Activated naive CD4-positive, alpha-beta T cell treated with anti-CD3 and anti-CD28 coated beads, Interleukin-2, amount 10 ng/mL, durations not matched to agents 7 days and 5 days (primary cell): Measurements from ENCODE around the gene COL5A2.

Experiments used
- CTCF ChIA-PET: fragments of 350-600 bp; sonication (Branson Sonifier 250); formaldehyde crosslinking; loops from one replicate; lab custom pipeline; 2021; ENCODE audit warnings: antibody characterized with exemption; lab: Charles Lee
- DNase-seq: peaks from one replicate; pipeline ENCODE4 v3.0.0-alpha.2; 2020
- H3K27ac Mint-ChIP-seq: one replicate; pipeline ENCODE4 v1.8.0; 2021; ENCODE audit warnings: mild to moderate bottlenecking, moderate library complexity, mixed read lengths
- H3K27me3 Mint-ChIP-seq: one replicate; pipeline ENCODE4 v1.8.0; 2021; ENCODE audit warnings: mild to moderate bottlenecking, mixed read lengths
- H3K36me3 Mint-ChIP-seq: one replicate; pipeline ENCODE4 v1.8.0; 2021; ENCODE audit warnings: mixed read lengths
- H3K4me1 Mint-ChIP-seq: one replicate; pipeline ENCODE4 v1.8.0; 2021; ENCODE audit warnings: mixed read lengths
- H3K4me3 Mint-ChIP-seq: one replicate; pipeline ENCODE4 v1.8.0; 2021; ENCODE audit warnings: mild to moderate bottlenecking, moderate library complexity, mixed read lengths
- H3K9me3 Mint-ChIP-seq: one replicate; pipeline ENCODE4 v1.8.0; 2021; ENCODE audit warnings: mixed read lengths

COL5A2 gene

DNA sequence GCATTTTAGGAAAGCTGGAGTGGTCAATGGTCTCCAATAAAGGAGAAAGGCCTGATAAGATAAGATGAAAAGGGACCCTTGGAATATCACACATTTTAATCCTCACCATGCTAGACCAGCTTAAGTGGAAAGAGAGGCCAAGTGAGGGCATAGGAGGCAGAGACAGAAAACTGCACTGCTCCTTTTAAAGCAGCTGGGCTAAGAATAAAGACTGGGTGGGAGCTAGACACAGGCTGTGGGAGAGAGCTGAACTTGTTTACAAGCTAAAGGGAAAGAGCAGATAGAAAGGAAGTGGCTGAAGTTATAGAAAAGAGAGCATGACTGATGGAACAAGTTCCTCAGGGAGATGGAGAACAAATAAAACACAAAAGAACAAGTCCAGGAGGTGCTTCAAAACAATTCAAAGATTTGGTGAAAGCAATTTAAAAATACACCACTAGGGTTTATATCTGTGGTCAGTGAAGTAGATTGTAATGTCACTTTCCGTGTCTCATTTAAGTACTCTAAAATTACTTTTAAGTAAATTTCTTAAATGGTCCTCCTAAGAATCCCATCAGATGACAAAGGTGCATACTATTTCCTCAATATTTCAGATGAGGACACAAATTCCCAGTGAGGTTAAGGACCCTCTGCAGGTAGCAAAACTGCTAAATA is 7.5 kb downstream of the COL5A2 start:
- CTCF ChIA-PET, result no interaction called here
- Mint-ChIP-seq H3K4me1 (no peaks in the 10 kb centered on the region), H3K27me3 (no peaks in the 10 kb centered on the region), H3K27ac (no peak overlapping the region), H3K9me3 (no peaks in the 10 kb centered on the region), H3K36me3 (no peaks in the 10 kb centered on the region), H3K4me3 (no peak overlapping the region)
- DNase-seq, result no peak

DNA sequence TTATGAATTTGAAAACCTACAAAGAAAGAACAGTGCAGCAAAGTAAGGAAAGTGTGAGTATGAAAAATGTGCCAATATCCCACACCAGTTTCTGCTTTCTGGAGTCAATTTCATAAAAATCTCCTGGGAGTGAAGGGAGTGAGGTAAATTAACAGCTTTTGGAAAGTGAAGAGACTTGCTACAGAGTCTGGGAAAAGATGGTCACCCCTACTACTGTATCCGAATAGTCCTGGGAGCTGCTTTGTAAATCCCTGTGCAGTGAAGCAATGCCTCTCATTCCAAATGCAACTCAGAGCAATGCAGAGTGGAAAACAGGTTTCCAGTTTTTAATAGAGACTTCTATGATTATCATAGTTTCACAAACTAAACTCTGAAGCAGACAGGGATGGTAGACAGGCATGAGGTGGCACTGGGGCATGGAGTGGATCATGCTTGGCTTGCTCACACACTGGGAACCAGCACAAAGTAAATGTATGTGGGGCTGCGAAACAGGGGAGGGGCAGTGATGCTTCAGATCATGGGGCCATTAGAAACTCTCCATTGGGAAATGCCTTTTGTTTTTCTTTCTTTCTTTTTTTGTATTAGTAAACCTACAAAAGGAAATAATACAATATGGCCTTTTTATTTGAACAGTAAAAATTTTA is 10.6 kb downstream of the COL5A2 start:
- Mint-ChIP-seq H3K9me3 (no peaks in the 10 kb centered on the region), H3K4me3 (no peak overlapping the region), H3K36me3 (no peaks in the 10 kb centered on the region), H3K27me3 (no peaks in the 10 kb centered on the region), H3K27ac (no peak overlapping the region), H3K4me1 (no peaks in the 10 kb centered on the region)
- DNase-seq, result no peak
- CTCF ChIA-PET, result interaction anchor here (0.7 to 1.5 kb wide), 2 partner anchors 10 to 855 kb away, joined by 3 to 4 read pairs; no protein-coding TSS in a partner anchor

DNA sequence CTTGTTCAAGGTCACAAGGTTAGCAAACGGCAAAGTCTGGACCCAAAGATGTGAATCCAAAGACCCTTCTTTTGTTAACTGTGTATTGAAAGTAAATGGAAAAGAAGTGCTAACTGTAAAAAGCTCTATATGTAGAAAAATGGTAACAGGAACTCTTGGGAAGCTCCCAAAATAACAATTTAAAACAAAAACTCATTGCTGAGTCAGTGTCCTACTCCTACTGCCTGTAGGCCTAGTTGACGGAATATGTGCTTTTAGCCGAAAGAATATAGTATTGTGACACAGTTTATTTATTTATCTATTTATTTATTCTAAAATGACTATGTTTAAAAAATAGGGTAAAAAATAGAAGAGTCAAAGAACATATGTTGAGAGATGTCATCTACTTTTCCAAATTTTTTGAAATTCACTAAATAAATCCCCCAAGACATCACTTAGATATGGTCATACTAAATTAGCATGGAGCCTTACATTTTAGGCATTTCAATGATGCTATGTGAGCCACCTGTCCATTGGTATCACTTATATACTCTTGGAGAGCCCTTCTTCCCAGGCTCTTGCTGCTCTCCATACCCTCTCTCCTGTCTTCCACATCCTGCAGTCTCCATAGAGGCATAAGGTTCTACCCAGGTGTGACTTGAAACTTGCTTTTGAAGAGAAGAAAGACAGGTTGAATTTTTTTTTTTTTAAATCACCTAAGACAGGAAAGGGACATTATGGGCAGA is 13.7 kb downstream of the COL5A2 start:
- CTCF ChIA-PET, result interaction anchor here (1.3 to 1.5 kb wide), 2 partner anchors 13 to 246 kb away, joined by 3 to 4 read pairs; no protein-coding TSS in a partner anchor
- no peak for DNase-seq
- no peaks in the 10 kb centered on the region for H3K36me3 Mint-ChIP-seq

DNA sequence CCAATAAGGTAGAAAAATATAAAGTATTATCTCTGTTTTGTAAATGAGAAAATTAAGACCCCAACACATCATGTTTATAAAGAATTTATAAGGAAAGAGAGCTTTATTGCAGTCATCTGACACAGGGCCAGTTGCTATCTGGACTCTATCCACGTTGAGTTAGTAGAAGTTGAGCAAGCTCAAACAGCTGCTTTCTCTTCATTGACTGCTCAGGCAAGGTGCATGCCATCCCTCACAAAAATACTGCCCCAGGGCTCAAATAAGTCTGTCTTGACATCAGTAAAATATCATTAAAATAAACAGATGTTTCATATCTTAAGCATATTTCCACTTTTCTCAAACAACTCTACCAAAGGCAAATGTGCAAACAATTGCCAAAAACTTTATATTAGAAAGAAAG is 14.8 kb downstream of the COL5A2 start:
- no peak overlapping the region for H3K4me3 Mint-ChIP-seq
- CTCF ChIA-PET, result interaction anchor here (1.5 kb wide), 1 partner anchor 248 kb away, joined by 3 read pairs; no protein-coding TSS in a partner anchor
- no peak overlapping the region for H3K27ac Mint-ChIP-seq
- no peaks in the 10 kb centered on the region for H3K9me3 Mint-ChIP-seq
- DNase-seq, result no peak
- H3K4me1 Mint-ChIP-seq, result no peaks in the 10 kb centered on the region
- no peaks in the 10 kb centered on the region for H3K27me3 Mint-ChIP-seq
- H3K36me3 Mint-ChIP-seq, result no peaks in the 10 kb centered on the region

More for the DNA sequence above, 13.7 kb downstream of the COL5A2 start:
- Mint-ChIP-seq H3K4me3 (no peak overlapping the region), H3K27ac (no peak overlapping the region), H3K4me1 (no peaks in the 10 kb centered on the region), H3K9me3 (no peaks in the 10 kb centered on the region), H3K27me3 (no peaks in the 10 kb centered on the region)

DNA sequence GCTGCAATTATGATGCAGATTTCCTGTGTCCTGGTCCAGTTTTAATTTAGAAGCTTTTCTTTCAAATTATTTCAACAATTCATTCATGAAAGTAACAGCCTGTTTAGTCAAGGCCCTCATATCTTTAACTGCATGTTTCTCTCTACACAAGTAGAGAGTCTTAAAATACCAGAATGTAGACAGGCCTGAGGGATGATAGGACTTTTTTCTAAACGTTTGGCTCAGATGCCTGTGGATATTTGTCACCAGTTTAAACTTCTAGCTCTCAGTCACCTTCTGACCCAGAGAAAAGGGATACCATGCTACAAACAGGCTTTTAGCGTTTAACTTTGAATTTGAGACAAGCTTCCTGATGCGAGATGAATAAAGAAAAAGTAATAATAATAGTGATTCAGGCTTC is 15.7 kb downstream of the COL5A2 start:
- H3K9me3 Mint-ChIP-seq, result no peaks in the 10 kb centered on the region
- no peak overlapping the region for H3K4me3 Mint-ChIP-seq
- H3K27ac Mint-ChIP-seq, result no peak overlapping the region
- no peak for DNase-seq
- no peaks in the 10 kb centered on the region for H3K4me1 Mint-ChIP-seq
- no peaks in the 10 kb centered on the region for H3K27me3 Mint-ChIP-seq
- CTCF ChIA-PET, result interaction anchor here (0.9 to 1.1 kb wide), 2 partner anchors 21 to 201 kb away, joined by 3 to 5 read pairs; no protein-coding TSS in a partner anchor
- no peaks in the 10 kb centered on the region for H3K36me3 Mint-ChIP-seq

DNA sequence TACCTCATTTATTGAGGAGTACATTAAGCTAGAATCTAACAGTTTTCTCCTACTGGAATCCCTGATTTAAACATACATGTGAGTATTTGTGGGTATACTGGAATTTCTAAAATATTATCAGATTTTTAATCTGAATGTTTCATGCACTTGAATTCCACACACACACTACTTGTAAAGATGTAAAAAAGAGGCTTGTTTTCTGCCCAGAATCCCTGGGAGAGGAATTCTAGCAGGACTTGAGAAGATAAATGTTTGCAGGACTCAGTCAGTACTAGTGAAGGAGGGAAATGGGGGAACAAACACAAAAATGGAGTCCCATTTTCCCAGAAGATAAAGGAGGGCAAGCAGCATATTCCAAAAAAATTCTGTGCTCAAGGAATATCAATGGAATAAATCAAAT is 17.0 kb downstream of the COL5A2 start:
- no peaks in the 10 kb centered on the region for H3K9me3 Mint-ChIP-seq
- H3K4me1 Mint-ChIP-seq, result no peaks in the 10 kb centered on the region
- H3K4me3 Mint-ChIP-seq, result no peak overlapping the region
- no peaks in the 10 kb centered on the region for H3K36me3 Mint-ChIP-seq
- no peak for DNase-seq
- H3K27ac Mint-ChIP-seq, result no peak overlapping the region
- CTCF ChIA-PET, result no interaction called here
- H3K27me3 Mint-ChIP-seq, result no peaks in the 10 kb centered on the region

DNA sequence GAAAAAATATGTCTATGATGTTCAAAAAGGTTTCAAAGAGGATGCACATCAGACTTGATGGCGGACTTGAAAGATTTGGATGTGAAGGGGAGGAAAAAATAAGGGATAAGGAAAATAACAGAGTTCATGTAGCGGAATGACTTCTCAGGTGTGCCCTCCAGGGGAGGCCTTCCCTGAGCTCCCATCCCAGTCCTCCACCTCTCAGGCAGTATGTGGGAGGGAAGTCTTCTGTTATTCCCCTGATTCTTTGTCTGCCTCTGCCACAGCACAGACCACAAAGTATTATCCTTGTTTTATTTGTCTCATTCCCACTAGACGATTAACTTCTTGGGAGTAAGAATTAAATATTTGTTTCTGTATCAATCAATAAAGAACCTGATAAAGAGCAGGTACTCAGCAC is 17.7 kb downstream of the COL5A2 start:
- Mint-ChIP-seq H3K4me1 (no peaks in the 10 kb centered on the region), H3K4me3 (no peak overlapping the region), H3K36me3 (no peaks in the 10 kb centered on the region), H3K27ac (no peak overlapping the region), H3K27me3 (no peaks in the 10 kb centered on the region), H3K9me3 (no peaks in the 10 kb centered on the region)
- CTCF ChIA-PET, result no interaction called here
- no peak for DNase-seq

DNA sequence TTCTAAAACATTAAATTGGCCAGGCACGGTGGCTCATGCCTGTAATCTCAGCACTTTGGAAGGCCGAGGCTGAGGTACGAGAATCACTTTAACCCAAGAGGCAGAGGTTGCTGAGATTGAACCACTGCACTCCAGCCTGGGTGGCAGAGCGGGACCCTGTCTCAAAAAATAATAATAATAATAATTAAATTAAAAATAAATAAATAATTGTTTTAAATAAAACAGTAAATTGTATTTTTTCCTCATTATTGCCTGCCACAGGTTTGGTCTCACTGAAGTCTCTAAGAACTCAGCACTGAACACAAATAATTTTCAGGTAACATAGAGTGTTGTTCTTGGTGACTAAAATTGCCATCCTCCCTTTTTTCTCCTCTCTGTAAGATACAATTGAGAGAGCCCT is 19.8 kb downstream of the COL5A2 start:
- Mint-ChIP-seq H3K9me3 (no peaks in the 10 kb centered on the region), H3K27me3 (no peaks in the 10 kb centered on the region), H3K4me3 (no peak overlapping the region), H3K36me3 (no peaks in the 10 kb centered on the region), H3K4me1 (no peaks in the 10 kb centered on the region), H3K27ac (no peak overlapping the region)
- no peak for DNase-seq
- CTCF ChIA-PET, result no interaction called here

DNA sequence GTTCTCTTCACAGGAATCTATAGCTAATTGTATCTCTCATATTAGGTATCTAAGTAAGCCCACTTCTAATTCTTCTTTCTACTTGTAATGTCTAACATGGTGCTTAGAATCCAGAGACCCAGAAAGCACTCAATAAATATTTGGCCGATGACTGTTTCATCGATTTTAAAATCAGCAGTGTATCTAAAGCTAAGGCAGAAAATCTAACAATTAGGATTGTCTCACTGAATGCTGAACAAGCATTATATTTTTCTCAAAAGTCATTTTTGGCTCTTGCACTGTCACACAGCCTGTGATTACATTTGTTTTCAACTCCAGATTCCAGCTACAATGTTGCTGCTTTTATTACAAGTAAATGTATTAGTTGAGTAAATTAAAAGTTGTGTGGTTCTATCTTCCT is 20.3 kb downstream of the COL5A2 start:
- DNase-seq, result no peak
- Mint-ChIP-seq H3K9me3 (no peaks in the 10 kb centered on the region), H3K27ac (no peak overlapping the region), H3K4me1 (no peaks in the 10 kb centered on the region), H3K27me3 (no peaks in the 10 kb centered on the region), H3K36me3 (no peaks in the 10 kb centered on the region), H3K4me3 (no peak overlapping the region)
- CTCF ChIA-PET, result no interaction called here

DNA sequence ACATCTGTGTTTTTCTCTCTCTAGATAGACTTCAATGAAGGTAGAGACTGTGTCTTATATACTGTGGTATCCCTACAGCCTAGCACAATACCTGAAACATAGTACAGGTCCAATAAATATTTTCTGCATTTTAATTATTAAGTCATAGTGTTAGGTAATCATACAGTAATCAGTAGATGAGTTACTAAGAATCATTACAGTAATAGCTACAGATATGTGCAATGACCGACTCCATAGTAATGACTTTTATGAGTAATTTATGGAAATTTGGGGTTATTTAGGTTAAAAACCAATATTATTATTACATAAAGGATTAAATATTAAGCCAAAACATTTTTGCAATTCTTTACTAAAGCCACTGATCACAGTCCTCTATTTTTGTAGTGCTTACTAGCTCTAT is 21.6 kb downstream of the COL5A2 start:
- H3K36me3 Mint-ChIP-seq, result no peaks in the 10 kb centered on the region
- H3K4me1 Mint-ChIP-seq, result no peaks in the 10 kb centered on the region
- no peaks in the 10 kb centered on the region for H3K9me3 Mint-ChIP-seq
- no peak overlapping the region for H3K27ac Mint-ChIP-seq
- CTCF ChIA-PET, result no interaction called here
- no peak overlapping the region for H3K4me3 Mint-ChIP-seq
- H3K27me3 Mint-ChIP-seq, result no peaks in the 10 kb centered on the region
- DNase-seq, result no peak

DNA sequence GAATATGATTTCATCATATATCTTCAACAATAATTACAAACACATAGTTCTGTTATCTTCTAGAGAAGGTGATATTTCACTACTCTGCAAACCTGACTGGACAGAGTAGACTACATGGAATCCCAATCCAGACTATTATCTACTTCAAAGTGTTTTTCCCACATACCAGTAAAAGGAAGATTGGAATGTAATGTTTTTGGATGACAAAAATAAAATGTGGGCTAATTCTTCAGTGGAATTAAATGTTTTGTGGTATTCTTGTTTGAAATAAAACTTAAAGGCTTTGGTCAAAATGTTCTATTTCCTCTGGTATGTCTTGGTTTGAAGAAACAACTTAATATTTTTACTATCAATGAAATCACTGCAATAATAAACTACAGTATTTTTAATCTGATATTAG is 22.1 kb downstream of the COL5A2 start:
- Mint-ChIP-seq H3K27ac (no peak overlapping the region), H3K27me3 (no peaks in the 10 kb centered on the region), H3K9me3 (no peaks in the 10 kb centered on the region), H3K4me1 (no peaks in the 10 kb centered on the region), H3K36me3 (no peaks in the 10 kb centered on the region), H3K4me3 (no peak overlapping the region)
- CTCF ChIA-PET, result interaction anchor here (1.2 kb wide), 1 partner anchor 15 kb away, joined by 5 read pairs; no protein-coding TSS in a partner anchor
- no peak for DNase-seq

DNA sequence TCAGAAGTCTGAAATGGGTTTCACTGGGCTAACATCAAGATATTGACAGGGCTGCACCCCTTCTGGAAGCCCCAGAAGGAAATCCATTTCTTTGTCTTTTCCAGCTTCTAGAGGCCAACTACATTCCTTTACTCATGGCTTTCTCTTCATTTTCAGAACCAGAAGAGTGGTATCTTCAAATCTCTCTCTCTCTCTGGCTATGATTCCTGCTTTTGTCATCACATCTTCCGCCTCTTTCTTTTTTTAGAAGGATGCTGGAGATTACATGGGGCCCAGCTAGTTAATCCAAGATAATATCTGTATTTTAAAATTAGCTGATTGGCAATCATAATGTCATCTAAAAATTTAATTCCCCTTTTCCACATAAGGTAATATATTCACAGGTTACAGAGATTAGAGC is 23.8 kb downstream of the COL5A2 start:
- Mint-ChIP-seq H3K4me3 (no peak overlapping the region), H3K27me3 (no peaks in the 10 kb centered on the region)

DNA sequence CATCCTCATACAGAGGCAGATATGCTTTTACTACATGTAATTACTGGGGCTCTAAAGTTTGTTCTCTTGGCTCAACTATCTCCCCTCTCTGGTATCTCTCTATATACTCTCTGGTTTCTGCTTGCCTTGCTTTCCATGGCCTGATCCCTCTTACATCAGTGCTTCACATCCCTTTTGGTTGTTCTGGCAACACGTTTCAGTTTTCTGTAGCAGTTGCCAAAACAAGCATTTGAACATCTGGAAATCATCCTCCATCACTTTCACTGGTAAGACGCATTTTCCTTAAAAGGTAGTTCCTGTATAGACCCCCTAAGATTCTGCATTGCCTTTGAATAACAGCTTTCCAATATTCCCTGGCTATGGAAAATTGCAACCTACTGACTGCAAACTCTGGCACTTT is 25.9 kb downstream of the COL5A2 start:
- Mint-ChIP-seq H3K4me1 (no peaks in the 10 kb centered on the region), H3K27me3 (no peaks in the 10 kb centered on the region), H3K36me3 (no peaks in the 10 kb centered on the region), H3K27ac (no peak overlapping the region), H3K9me3 (no peaks in the 10 kb centered on the region), H3K4me3 (no peak overlapping the region)
- CTCF ChIA-PET, result interaction anchor here (4.1 kb wide), 1 partner anchor 10 kb away, joined by 24 read pairs; no protein-coding TSS in a partner anchor
- no peak for DNase-seq

More for the DNA sequence above, 23.8 kb downstream of the COL5A2 start:
- CTCF ChIA-PET, result no interaction called here
- DNase-seq, result no peak
- no peak overlapping the region for H3K27ac Mint-ChIP-seq
- H3K9me3 Mint-ChIP-seq, result no peaks in the 10 kb centered on the region
- no peaks in the 10 kb centered on the region for H3K4me1 Mint-ChIP-seq
- no peaks in the 10 kb centered on the region for H3K36me3 Mint-ChIP-seq

DNA sequence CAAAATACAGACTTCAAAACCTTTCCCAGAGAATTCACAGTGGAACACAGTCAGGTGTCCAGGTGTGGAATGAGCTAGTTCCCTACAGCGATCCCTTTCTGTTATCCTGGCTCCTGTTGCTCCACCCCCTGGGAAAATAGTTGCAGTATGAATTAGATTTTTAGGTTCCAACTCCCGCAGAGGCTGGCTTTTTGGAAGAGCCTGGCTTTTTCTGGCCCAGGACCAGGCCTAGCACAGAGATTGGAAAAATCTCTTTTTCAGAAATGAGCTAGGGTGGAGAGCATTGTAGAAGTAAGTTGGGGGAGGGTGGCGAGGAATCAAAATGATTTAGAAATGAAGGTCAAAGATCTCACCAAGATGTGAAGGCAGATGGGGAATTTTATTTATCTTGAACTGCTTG is 27.1 kb downstream of the COL5A2 start:
- no peaks in the 10 kb centered on the region for H3K9me3 Mint-ChIP-seq
- H3K4me3 Mint-ChIP-seq, result no peak overlapping the region
- no peak overlapping the region for H3K27ac Mint-ChIP-seq
- H3K36me3 Mint-ChIP-seq, result no peaks in the 10 kb centered on the region
- H3K27me3 Mint-ChIP-seq, result no peaks in the 10 kb centered on the region
- CTCF ChIA-PET, result interaction anchor here (4.1 kb wide), 1 partner anchor 9 kb away, joined by 24 read pairs; no protein-coding TSS in a partner anchor
- H3K4me1 Mint-ChIP-seq, result no peaks in the 10 kb centered on the region
- no peak for DNase-seq
